PFSK-1 (cell line): ENCODE measurements around the gene FCGR3A.

Experiments
- FOXP2 ChIP-seq: optimal IDR thresholded peaks from 2 replicates; pipeline ENCODE3; 2011; ENCODE audit warnings: borderline replicate concordance, control low read depth, inconsistent platforms; ENCODE audit not compliant: insufficient read depth; ENCODE audit errors: extremely low read length, extremely low read depth
- POLR2AphosphoS5 ChIP-seq: IDR thresholded peaks from 2 replicates; pipeline ENCODE4 v1.6.1; 2012; ENCODE audit warnings: low read depth, mild to moderate bottlenecking, control low read depth, low read length, moderate library complexity
- REST ChIP-seq, 2 experiments: IDR thresholded peaks; 2 replicates each; pipeline versions ENCODE4 v1.6.1 to v1.8.0; 2011 to 2012; ENCODE audit warnings: low read depth in 2 of 2, low read length in 2 of 2, control low read depth in 1 of 2, inconsistent platforms in 1 of 2, mild to moderate bottlenecking in 1 of 2, moderate library complexity in 1 of 2; ENCODE audit not compliant: insufficient read depth in 1 of 2
- SIN3A ChIP-seq: IDR thresholded peaks from 2 replicates; pipeline ENCODE4 v1.6.1; 2012; ENCODE audit warnings: mild to moderate bottlenecking, low read length, moderate library complexity, borderline replicate concordance; ENCODE audit not compliant: insufficient read depth
- TAF1 ChIP-seq: IDR thresholded peaks from 2 replicates; pipeline ENCODE4 v1.6.1; 2012; ENCODE audit warnings: low read length, control low read depth, borderline replicate concordance; ENCODE audit not compliant: insufficient read depth

Gene FCGR3A

GRCh38 chr1:161494091-161494735 lies 55.4 kb downstream of the FCGR3A start:
- no peak for TF ChIP-seq FOXP2
- no peak for TF ChIP-seq REST (IDR thresholded peaks at IDR 0.05; ENCODE audit: insufficient read depth in 1 of 2, low read depth in 2 of 2, low read length in 2 of 2)
- TF ChIP-seq POLR2AphosphoS5: no peak
- TF ChIP-seq TAF1: no peak
- TF ChIP-seq SIN3A: no peak

- no peak for TF ChIP-seq POLR2AphosphoS5
- TF ChIP-seq REST (IDR thresholded peaks at IDR 0.05; ENCODE audit: insufficient read depth in 1 of 2, low read depth in 2 of 2, low read length in 2 of 2): no peak
These were observed 56.8 kb downstream of the FCGR3A start for GRCh38 chr1:161492827-161493226.
